GM10266 (cell line): Measurements from ENCODE around the gene BICRA.

ENCODE experiments used
- DNase-seq: peaks from one replicate; pipeline ENCODE4 v3.0.0; 2012; ENCODE audit errors: extremely low spot score
- TF ChIP-seq, protein P1 (sequence below): IDR thresholded peaks from 2 replicates; pipeline ENCODE4 v1.5.1; 2012; ENCODE audit warnings: mild to moderate bottlenecking, low read depth; ENCODE audit not compliant: control insufficient read depth, insufficient read depth; ENCODE audit errors: missing control alignments

BICRA gene

DNA sequence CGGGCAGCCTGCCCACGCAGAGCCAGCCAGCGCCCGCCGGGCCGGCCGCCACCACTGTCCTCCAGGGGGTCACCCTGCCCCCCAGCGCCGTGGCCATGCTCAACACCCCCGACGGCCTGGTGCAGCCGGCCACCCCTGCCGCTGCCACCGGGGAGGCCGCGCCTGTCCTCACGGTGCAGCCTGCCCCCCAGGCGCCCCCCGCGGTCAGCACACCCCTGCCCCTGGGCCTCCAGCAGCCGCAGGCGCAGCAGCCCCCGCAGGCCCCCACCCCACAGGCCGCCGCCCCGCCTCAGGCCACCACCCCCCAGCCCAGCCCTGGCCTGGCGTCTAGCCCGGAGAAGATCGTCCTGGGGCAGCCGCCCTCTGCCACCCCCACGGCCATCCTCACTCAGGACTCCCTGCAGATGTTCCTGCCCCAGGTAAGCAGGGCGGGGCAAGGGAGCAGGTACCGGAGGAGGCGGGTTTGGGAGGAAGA, 72.0 kb downstream of the BICRA start:
- TF ChIP-seq, protein P1, sequence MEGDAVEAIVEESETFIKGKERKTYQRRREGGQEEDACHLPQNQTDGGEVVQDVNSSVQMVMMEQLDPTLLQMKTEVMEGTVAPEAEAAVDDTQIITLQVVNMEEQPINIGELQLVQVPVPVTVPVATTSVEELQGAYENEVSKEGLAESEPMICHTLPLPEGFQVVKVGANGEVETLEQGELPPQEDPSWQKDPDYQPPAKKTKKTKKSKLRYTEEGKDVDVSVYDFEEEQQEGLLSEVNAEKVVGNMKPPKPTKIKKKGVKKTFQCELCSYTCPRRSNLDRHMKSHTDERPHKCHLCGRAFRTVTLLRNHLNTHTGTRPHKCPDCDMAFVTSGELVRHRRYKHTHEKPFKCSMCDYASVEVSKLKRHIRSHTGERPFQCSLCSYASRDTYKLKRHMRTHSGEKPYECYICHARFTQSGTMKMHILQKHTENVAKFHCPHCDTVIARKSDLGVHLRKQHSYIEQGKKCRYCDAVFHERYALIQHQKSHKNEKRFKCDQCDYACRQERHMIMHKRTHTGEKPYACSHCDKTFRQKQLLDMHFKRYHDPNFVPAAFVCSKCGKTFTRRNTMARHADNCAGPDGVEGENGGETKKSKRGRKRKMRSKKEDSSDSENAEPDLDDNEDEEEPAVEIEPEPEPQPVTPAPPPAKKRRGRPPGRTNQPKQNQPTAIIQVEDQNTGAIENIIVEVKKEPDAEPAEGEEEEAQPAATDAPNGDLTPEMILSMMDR, result no peak
- DNase-seq, result no peak

DNA sequence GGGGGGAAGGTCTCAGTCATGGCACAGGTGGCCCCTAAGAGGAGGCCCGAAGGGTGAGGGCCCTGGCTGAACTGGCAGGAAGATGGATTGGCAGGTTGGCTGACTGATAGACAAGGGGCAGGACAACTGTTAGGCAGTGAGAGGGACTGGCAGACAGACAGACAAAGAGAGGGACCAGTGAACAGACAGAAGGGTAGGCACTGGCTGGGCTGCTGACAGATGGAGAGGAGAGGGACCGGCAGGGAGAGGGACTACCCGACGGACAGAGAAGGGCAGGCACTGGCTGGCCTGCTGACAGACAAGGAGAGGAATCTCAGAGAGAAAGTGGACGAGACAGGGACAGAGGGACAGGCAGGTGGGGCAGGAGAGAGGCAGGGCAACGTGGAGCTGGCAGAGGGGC, 72.5 kb downstream of the BICRA start:
- no peak for DNase-seq
- TF ChIP-seq, protein P1, result no peak

DNA sequence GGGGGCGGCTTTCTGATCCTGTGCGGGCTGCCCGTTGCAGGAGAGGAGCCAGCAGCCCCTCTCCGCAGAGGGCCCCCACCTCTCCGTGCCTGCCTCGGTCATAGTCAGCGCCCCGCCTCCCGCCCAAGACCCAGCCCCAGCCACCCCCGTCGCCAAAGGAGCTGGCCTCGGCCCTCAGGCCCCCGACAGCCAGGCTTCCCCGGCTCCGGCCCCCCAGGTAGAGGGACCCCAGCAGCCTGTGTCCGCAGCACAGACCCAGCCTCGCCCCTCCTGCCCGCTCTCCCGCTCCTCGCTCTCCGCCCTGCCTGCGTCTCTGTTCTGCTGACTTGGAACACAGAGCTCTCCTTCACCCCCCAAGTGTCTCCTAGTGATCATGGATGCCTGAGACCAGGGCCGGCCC, 73.0 kb downstream of the BICRA start:
- TF ChIP-seq, protein P1, result no peak
- DNase-seq, result no peak

DNA sequence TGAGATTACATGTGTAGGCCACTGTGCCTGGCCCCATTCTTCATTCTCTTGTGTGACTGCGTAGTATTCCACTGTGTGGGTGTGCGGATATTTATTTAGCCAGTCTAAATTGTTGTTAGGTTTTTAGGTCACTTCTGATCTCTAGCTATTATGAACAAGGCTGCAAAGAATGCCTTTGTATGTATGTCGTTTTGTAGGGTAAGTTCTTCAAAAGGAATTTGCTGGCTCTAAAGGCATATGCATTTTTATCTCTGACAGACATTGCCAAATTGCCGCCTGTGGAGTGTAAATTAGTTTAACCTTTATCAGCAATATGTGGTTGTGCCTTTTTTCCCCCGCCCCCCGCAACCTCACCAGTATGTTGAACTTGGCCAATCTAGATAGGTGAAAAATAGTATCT, 74.0 kb downstream of the BICRA start:
- TF ChIP-seq, protein P1, result no peak
- no peak for DNase-seq

DNA sequence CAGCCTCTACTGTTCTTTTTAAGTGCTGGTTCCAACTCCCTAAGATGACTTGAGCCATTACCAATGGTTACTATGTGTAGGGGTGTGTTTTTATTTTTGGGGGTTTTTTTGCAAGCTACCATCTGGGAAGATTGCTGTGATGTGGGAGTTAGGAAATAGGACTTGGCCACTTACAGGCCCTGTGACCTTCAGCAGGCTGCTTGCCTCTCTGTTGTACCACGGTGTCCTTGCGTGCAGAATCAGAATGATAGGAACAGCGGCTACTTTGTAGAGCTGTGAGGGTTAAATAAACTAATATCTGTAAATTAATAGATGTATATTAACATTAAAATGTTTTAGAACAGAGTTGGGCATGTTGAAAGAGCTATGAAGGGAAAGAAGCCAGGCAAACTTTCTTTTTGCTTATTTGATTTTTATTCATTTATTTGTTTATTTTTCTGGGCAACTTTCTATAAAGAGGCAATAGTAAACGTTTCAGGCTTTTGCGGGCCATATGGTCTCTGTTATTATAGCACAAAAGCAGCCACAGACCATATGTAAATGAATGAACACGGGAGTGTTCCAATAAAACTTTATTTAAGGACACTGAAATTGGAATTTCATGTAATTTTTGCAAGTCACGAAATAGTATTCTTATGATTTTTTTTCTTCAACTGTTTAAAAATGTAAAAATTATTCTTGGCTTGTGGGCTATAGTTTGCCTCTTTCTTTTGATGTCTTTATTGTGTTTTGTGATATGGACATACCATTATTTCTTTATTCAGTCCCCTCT, 77.9 kb downstream of the BICRA start:
- no peak for DNase-seq
- TF ChIP-seq, protein P1, result no peak

DNA sequence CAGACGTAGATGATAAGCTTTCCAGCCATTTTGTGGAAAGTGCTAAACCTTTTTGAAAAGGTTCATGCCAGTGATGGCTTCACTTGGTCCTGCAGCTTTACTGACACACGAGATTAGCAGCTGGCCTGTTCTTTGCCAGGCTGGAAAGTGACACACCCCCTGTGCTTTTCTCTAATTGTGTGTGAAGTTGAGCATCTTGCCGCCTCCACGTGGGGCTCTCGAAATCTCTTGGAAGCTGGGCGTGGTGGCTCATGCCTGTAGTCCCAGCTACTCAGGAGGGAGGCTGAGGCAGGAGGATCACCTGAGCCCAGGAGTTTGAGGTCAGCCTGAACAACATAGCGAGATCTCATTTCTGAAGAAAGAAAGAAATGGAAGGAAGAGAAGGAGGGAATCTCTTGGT, 79.0 kb downstream of the BICRA start:
- TF ChIP-seq, protein P1, result no peak
- no peak for DNase-seq

DNA sequence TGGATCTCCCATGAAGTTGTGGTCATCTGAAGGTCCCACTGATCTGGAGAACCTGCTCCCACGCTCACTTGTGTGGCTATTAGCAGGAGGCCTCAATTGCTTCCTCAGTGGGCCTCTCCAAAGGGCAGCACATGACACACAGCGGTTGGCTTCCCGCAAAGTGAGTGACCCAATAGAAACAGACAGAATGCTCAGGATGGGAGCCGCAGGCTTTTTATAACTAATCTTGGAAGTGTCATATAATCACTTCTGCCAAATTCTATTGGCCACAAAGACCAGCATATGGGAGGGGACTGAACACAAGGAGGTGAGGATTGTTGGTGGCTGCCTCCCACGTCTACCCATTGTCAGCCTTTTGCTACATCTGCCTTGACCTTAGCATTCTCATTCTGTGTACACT, 82.2 kb downstream of the BICRA start:
- no peak for DNase-seq
- TF ChIP-seq, protein P1, result no peak
